CD4-positive, alpha-beta T cell (primary cell): ENCODE results near the gene CEP350. TPM values are rescaled to one million over a fixed set of nuclear protein-coding genes. Genes with fewer than 3 reads are reported as not detected.

ENCODE experiments used
- ATAC-seq: fragments of 200-7000 bp; cut with Tn5 transposase; one replicate; pipeline ENCODE4 v1.10.0; 2022; ENCODE audit warnings: mild to moderate bottlenecking; ENCODE audit not compliant: poor library complexity
- CTCF ChIA-PET: fragments of 350-600 bp; sonication (Branson Sonifier 250); formaldehyde crosslinking; loops from one replicate; lab custom pipeline; 2021; ENCODE audit warnings: antibody characterized with exemption, inconsistent platforms; lab: Charles Lee
- POLR2A ChIA-PET: fragments of 350-600 bp; sonication (Branson Sonifier 250); formaldehyde crosslinking; loops from one replicate; lab custom pipeline; 2021; ENCODE audit warnings: antibody characterized with exemption, inconsistent platforms; lab: Charles Lee
- DNase-seq, 14 experiments: peaks; one replicate each; pipeline ENCODE4 v3.0.0-alpha.2; 2013 to 2020; ENCODE audit warnings: mixed read lengths in 2 of 14
- H3K27ac ChIP-seq, 2 donors: one replicate each; pipeline versions ENCODE4 v1.5.1 to v1.7.0; 2013; ENCODE audit warnings: low read length in 2 of 2, low read depth in 1 of 2, mild to moderate bottlenecking in 1 of 2
- H3K27me3 ChIP-seq, 2 experiments: 1 replicate in 1 of 2; 2 replicates in 1 of 2; pipeline versions ENCODE4 v1.6.1 to v1.7.0; 2013; ENCODE audit warnings: low read length in 2 of 2, control low read depth in 1 of 2, mild to moderate bottlenecking in 1 of 2, moderate library complexity in 1 of 2; ENCODE audit not compliant: insufficient read depth in 2 of 2, control insufficient read depth in 1 of 2
- H3K36me3 ChIP-seq: one replicate; pipeline ENCODE4 v1.6.1; 2013; ENCODE audit warnings: low read length, control low read depth; ENCODE audit not compliant: insufficient read depth
- H3K4me1 ChIP-seq: one replicate; pipeline ENCODE4 v1.6.1; 2013; ENCODE audit warnings: low read length, control low read depth; ENCODE audit not compliant: insufficient read depth
- H3K4me3 ChIP-seq: one replicate; pipeline ENCODE4 v1.5.1; 2013; ENCODE audit warnings: mild to moderate bottlenecking, low read length, moderate library complexity
- H3K9me3 ChIP-seq, 2 experiments: 1 replicate in 1 of 2; 2 replicates in 1 of 2; pipeline versions ENCODE4 v1.6.1 to v1.7.0; 2013; ENCODE audit warnings: low read length in 2 of 2, mild to moderate bottlenecking in 2 of 2, control low read depth in 1 of 2, moderate library complexity in 1 of 2; ENCODE audit not compliant: control insufficient read depth in 1 of 2, insufficient read depth in 1 of 2
- H3K27ac Mint-ChIP-seq: one replicate; pipeline ENCODE4 v1.8.0; 2020; ENCODE audit warnings: mixed read lengths
- H3K27me3 Mint-ChIP-seq: one replicate; pipeline ENCODE4 v1.8.0; 2021; ENCODE audit warnings: mixed read lengths
- H3K36me3 Mint-ChIP-seq: one replicate; pipeline ENCODE4 v1.8.0; 2021; ENCODE audit warnings: low read depth, mixed read lengths
- H3K4me1 Mint-ChIP-seq: one replicate; pipeline ENCODE4 v1.8.0; 2021; ENCODE audit warnings: low read depth, mixed read lengths
- H3K4me3 Mint-ChIP-seq: one replicate; pipeline ENCODE4 v1.8.0; 2020; ENCODE audit warnings: mild to moderate bottlenecking, mixed read lengths
- H3K9me3 Mint-ChIP-seq: one replicate; pipeline ENCODE4 v1.8.0; 2020; ENCODE audit warnings: mixed read lengths
- intact Hi-C, 2 experiments: fragments of 100-400 bp; cut with DNase I in 1 of 2; cut with micrococcal nuclease in 1 of 2; formaldehyde crosslinking; loops; one replicate each; pipeline versions ENCODE4 v1.15.1 to v1.9.0; 2023 to 2025; cut with DNase I, micrococcal nuclease
- total RNA-seq, 174 experiments: library from RNA in 2 of 174; stranded (reverse) in 2 of 174; gene quantifications; one replicate each; pipeline ENCODE4 v1.2.3 and lab custom pipeline; 2021 to 2026
- TF ChIP-seq, protein P1 (sequence below): fragments of 200-600 bp; IDR thresholded peaks from one replicate; pipeline ENCODE4 v1.8.0; 2022; ENCODE audit warnings: antibody characterized with exemption, mild to moderate bottlenecking

Gene CEP350
- total RNA-seq, 2 experiments from 2014 or later: 45.5 to 51.4 TPM

DNA sequence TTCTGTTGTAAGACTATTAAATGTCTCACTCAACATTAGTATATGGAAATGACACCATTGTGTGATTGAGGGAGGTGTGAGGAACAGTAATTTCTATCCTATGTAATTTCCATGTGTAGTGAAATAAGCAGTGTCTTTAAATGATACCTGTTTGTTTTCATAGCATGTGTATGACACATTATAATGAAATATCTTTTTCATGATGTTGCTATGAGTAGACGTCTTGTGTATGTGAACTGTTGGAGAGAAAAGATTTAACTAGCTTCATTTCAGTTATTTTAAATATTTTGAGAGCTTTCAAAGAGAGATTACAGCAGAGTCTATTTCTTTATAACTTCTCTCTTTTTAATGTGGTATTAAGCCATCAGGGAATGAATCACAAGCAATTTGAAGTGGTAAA lies 128.6 kb downstream of the CEP350 start:
- peaks cover 66% of the 10 kb centered on the region for H3K36me3 ChIP-seq
- POLR2A ChIA-PET: no interaction called here
- H3K4me3 ChIP-seq: no peak overlapping the region
- H3K9me3 Mint-ChIP-seq: no peaks in the 10 kb centered on the region
- H3K36me3 Mint-ChIP-seq: peaks cover 78% of the 10 kb centered on the region
- no peak overlapping the region for H3K27ac ChIP-seq
- H3K4me1 Mint-ChIP-seq: no peaks in the 10 kb centered on the region
- no peaks in the 10 kb centered on the region for H3K27me3 Mint-ChIP-seq
- H3K4me1 ChIP-seq: no peaks in the 10 kb centered on the region
- intact Hi-C loops: no loop called here
- ATAC-seq (no peak), DNase-seq (no peak)
- H3K27ac Mint-ChIP-seq: no peak overlapping the region
- TF ChIP-seq, protein P1, sequence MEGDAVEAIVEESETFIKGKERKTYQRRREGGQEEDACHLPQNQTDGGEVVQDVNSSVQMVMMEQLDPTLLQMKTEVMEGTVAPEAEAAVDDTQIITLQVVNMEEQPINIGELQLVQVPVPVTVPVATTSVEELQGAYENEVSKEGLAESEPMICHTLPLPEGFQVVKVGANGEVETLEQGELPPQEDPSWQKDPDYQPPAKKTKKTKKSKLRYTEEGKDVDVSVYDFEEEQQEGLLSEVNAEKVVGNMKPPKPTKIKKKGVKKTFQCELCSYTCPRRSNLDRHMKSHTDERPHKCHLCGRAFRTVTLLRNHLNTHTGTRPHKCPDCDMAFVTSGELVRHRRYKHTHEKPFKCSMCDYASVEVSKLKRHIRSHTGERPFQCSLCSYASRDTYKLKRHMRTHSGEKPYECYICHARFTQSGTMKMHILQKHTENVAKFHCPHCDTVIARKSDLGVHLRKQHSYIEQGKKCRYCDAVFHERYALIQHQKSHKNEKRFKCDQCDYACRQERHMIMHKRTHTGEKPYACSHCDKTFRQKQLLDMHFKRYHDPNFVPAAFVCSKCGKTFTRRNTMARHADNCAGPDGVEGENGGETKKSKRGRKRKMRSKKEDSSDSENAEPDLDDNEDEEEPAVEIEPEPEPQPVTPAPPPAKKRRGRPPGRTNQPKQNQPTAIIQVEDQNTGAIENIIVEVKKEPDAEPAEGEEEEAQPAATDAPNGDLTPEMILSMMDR: no peak
- H3K4me3 Mint-ChIP-seq: no peak overlapping the region
- no peaks in the 10 kb centered on the region for H3K9me3 ChIP-seq
- CTCF ChIA-PET: no interaction called here
- no peaks in the 10 kb centered on the region for H3K27me3 ChIP-seq

DNA sequence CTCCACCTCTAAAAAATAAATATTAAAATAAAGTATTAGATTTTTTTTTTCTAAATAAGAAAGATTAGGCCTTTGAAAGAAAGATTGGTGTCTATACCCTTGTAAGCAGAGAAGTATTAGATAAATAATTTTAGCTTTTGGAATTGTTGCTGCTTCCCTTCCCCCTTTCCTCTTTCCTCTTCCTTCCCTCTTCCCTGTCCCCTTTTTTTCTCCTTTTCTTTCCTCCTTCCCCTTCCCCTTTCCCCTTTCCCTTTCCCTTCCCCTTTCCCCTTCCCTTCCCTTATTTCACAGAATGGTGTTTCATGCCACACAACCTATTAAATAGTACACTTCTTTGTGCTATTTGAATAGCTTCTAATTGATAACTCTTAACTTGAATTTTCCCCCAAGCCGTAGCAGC lies 130.3 kb downstream of the CEP350 start:
- CTCF ChIA-PET: no interaction called here
- Histone ChIP-seq H3K4me1 (no peaks in the 10 kb centered on the region), H3K27ac (no peak overlapping the region), H3K36me3 (peaks cover 56% of the 10 kb centered on the region), H3K27me3 (no peaks in the 10 kb centered on the region), H3K9me3 (no peaks in the 10 kb centered on the region), H3K4me3 (no peak overlapping the region)
- Mint-ChIP-seq H3K27me3 (no peaks in the 10 kb centered on the region), H3K4me3 (no peak overlapping the region), H3K4me1 (no peaks in the 10 kb centered on the region), H3K9me3 (no peaks in the 10 kb centered on the region), H3K27ac (no peak overlapping the region), H3K36me3 (peaks cover 81% of the 10 kb centered on the region)
- TF ChIP-seq, protein P1: no peak
- DNase-seq: no peak
- POLR2A ChIA-PET: no interaction called here
- intact Hi-C loops: no loop called here
- ATAC-seq: no peak

DNA sequence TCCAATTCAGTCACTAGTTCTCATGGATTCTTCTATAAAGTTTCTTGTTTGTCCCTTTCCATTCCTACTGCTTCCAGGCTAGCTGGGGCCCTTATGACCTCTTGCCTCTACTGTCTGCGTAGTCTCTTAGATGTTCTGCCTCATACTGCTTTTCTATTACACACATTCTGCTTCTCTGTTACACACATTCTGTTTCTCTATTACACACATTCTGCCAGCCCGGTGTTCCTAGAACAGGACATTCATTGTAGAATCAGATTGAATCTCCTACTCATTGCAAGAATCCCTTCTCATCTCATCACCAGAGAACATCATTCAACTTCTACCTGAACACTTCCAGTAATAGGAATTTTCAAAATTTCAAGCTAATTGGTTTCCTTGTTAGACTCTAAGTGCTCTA lies 130.7 kb downstream of the CEP350 start:
- Mint-ChIP-seq H3K4me3 (no peak overlapping the region), H3K36me3 (peaks cover 80% of the 10 kb centered on the region), H3K9me3 (no peaks in the 10 kb centered on the region), H3K4me1 (no peaks in the 10 kb centered on the region), H3K27ac (no peak overlapping the region), H3K27me3 (no peaks in the 10 kb centered on the region)
- Histone ChIP-seq H3K4me3 (no peak overlapping the region), H3K27me3 (no peaks in the 10 kb centered on the region), H3K36me3 (peaks cover 55% of the 10 kb centered on the region), H3K4me1 (no peaks in the 10 kb centered on the region), H3K9me3 (no peaks in the 10 kb centered on the region), H3K27ac (no peak overlapping the region)
- TF ChIP-seq, protein P1: no peak
- POLR2A ChIA-PET: no interaction called here
- intact Hi-C loops: no loop called here
- ATAC-seq (no peak), DNase-seq (no peak)
- CTCF ChIA-PET: no interaction called here
